Right atrium auricular region (tissue), 2 donors: ENCODE results near the gene EGFLAM. TPM values are rescaled to one million over a fixed set of nuclear protein-coding genes. Genes with fewer than 3 reads are reported as not detected.

ENCODE experiments used
- DNase-seq: peaks from one replicate; pipeline ENCODE4 v3.0.0-alpha.2; 2019; ENCODE audit warnings: low spot score
- H3K27ac ChIP-seq, 2 donors: fragments of 200-600 bp; sonication (generic); 1 replicate in 1 of 2; 2 replicates in 1 of 2; pipeline ENCODE4 v1.5.1; 2016 to 2019
- H3K27me3 ChIP-seq, 2 donors: fragments of 200-600 bp; sonication (generic); one replicate each; pipeline versions ENCODE4 v1.5.1 to v1.6.0; 2017 to 2019
- H3K36me3 ChIP-seq: fragments of 200-600 bp; sonication (generic); one replicate; pipeline ENCODE4 v1.5.1; 2016
- H3K4me1 ChIP-seq, 2 donors: fragments of 200-600 bp; sonication (generic); one replicate each; pipeline versions ENCODE4 v1.5.1 to v1.6.0; 2017 to 2019
- H3K4me3 ChIP-seq, 2 donors: fragments of 200-600 bp; sonication (generic); 1 replicate in 1 of 2; 2 replicates in 1 of 2; pipeline ENCODE4 v1.5.1; 2017 to 2019; ENCODE audit warnings: mild to moderate bottlenecking in 1 of 2, moderate library complexity in 1 of 2
- H3K9me3 ChIP-seq, 2 donors: fragments of 200-600 bp; sonication (generic); one replicate each; pipeline ENCODE4 v1.5.1; 2019
- CTCF ChIP-seq, 2 donors: fragments of 200-600 bp; sonication (generic); IDR thresholded peaks; one replicate each; pipeline ENCODE4 v1.5.1; 2019; ENCODE audit warnings: antibody characterized with exemption in 2 of 2
- total RNA-seq, 2 donors: library from RNA; depleted of rRNA; stranded (reverse); fragments of >200 nt; gene quantifications; one replicate each; pipeline ENCODE4 v1.1.0, GENCODE V29; 2016

EGFLAM gene
- total RNA-seq, 2 donors from 2014 or later, result 2.2 to 8.8 TPM

DNA sequence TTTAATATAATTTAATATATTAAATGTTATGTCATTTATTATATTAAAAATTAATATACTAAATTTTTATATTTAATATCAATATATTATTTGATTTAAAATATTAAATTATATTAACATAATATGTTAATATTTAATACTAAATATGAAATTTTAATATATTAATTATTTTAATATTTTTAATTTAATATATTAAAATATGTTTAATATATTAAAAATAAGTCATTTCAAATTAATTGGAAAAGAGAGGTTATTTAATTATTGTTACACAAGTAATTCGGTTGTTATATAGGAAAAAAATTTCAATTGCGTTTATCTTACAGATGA lies 183.9 kb downstream of the EGFLAM start:
- H3K36me3 ChIP-seq, result no peaks in the 10 kb centered on the region
- no peak for TF ChIP-seq CTCF (IDR thresholded peaks at IDR 0.05)
- no peaks in the 10 kb centered on the region for H3K27me3 ChIP-seq
- DNase-seq, result no peak
- no peak overlapping the region for H3K27ac ChIP-seq
- no peaks in the 10 kb centered on the region for H3K9me3 ChIP-seq
- H3K4me3 ChIP-seq, result no peak overlapping the region
- H3K4me1 ChIP-seq, result peaks cover 0 to 11% of the 10 kb centered on the region in 2 donors

- H3K4me3 ChIP-seq, result no peak overlapping the region
- TF ChIP-seq CTCF (IDR thresholded peaks at IDR 0.05), result no peak
- no peaks in the 10 kb centered on the region for H3K27me3 ChIP-seq
- no peak for DNase-seq
- H3K27ac ChIP-seq, result no peak overlapping the region
- peaks cover 0 to 17% of the 10 kb centered on the region in 2 donors for H3K4me1 ChIP-seq
- no peaks in the 10 kb centered on the region for H3K9me3 ChIP-seq
- H3K36me3 ChIP-seq, result no peaks in the 10 kb centered on the region
Measured at GRCh38 chr5:38443390-38443789, 185.0 kb downstream of the EGFLAM start.

- no peak for DNase-seq
- H3K9me3 ChIP-seq, result no peaks in the 10 kb centered on the region
- no peaks in the 10 kb centered on the region for H3K36me3 ChIP-seq
- H3K4me3 ChIP-seq, result peak overlapping the region; percentile 12 to 34
- peak overlapping the region; percentile 23 to 51 for H3K27ac ChIP-seq
- H3K4me1 ChIP-seq, result peaks cover 0 to 25% of the 10 kb centered on the region in 2 donors
- no peaks in the 10 kb centered on the region for H3K27me3 ChIP-seq
- TF ChIP-seq CTCF (IDR thresholded peaks at IDR 0.05), result no peak
Measured at GRCh38 chr5:38445374-38446028, 187.1 kb downstream of the EGFLAM start.

GRCh38 chr5:38446029-38446522 lies 187.7 kb downstream of the EGFLAM start:
- H3K27me3 ChIP-seq, result no peaks in the 10 kb centered on the region
- no peaks in the 10 kb centered on the region for H3K36me3 ChIP-seq
- peak overlapping the region; percentile 12 to 34 for H3K4me3 ChIP-seq
- peaks cover 0 to 26% of the 10 kb centered on the region in 2 donors for H3K4me1 ChIP-seq
- peak overlapping the region; percentile 23 to 51 for H3K27ac ChIP-seq
- no peak for DNase-seq
- no peaks in the 10 kb centered on the region for H3K9me3 ChIP-seq
- no peak for TF ChIP-seq CTCF (IDR thresholded peaks at IDR 0.05)

DNA sequence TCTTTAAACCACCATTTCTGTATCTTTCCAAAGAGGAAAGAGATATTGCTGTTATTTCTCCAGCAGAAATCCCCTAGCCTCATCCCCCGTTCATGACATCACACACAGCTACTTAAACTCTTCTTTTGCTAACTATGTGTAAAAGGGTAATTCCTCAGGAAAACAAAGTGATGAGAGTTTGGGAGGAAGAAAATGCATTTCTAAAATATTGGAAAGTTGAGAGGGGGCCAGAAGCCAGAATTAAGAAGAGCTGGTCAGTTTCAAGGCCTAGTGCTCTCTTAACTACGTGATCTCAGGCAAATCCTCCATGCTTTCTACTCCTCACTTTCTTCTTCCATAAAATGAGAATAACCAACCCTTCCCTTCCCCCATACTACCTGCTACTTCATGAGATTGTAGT lies 188.7 kb downstream of the EGFLAM start:
- Histone ChIP-seq H3K27ac (no peak overlapping the region), H3K36me3 (no peaks in the 10 kb centered on the region), H3K27me3 (no peaks in the 10 kb centered on the region), H3K9me3 (no peaks in the 10 kb centered on the region), H3K4me3 (no peak overlapping the region), H3K4me1 (peaks cover 0 to 29% of the 10 kb centered on the region in 2 donors)
- no peak for TF ChIP-seq CTCF (IDR thresholded peaks at IDR 0.05)
- no peak for DNase-seq

- no peak overlapping the region for H3K4me3 ChIP-seq
- no peaks in the 10 kb centered on the region for H3K9me3 ChIP-seq
- no peaks in the 10 kb centered on the region for H3K36me3 ChIP-seq
- H3K4me1 ChIP-seq, result peaks cover 0 to 29% of the 10 kb centered on the region in 2 donors
- no peak for TF ChIP-seq CTCF (IDR thresholded peaks at IDR 0.05)
- no peaks in the 10 kb centered on the region for H3K27me3 ChIP-seq
- no peak overlapping the region for H3K27ac ChIP-seq
- no peak for DNase-seq
Measured at GRCh38 chr5:38447786-38448185, 189.4 kb downstream of the EGFLAM start.
